ENCODE data around the gene ITGAV.

The ITGAV gene

DNA sequence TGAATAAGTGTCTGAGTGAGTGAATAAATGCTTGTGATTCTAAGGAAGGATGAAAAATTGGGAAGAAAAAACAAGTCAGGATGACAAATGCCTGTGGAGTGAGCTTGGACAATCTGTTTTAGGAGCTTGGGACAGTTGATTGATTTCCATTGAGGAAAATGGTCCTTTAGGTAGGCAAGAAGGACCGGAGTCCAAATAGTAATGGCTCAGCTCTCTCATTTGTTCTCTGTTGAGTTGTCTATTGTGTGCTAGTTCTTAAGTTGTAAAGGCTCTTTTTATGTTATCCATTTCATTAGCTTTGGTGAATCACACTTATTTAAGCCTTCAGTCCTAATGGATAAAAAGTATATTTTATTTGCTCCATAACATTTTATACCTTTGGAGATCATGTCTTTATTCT lies 135.9 kb downstream of the ITGAV start:
- no peak for TF ChIP-seq CTCF (IDR thresholded peaks at IDR 0.05)
- Histone ChIP-seq H3K27ac (no peak overlapping the region), H3K9me3 (no peaks in the 10 kb centered on the region), H3K27me3 (no peaks in the 10 kb centered on the region), H3K36me3 (no peaks in the 10 kb centered on the region), H3K4me1 (ENCODE audit: control insufficient read depth in 1 of 2, insufficient read depth in 1 of 2, low read depth in 1 of 2, low read length in 1 of 2) (no peaks in the 10 kb centered on the region), H3K4me3 (ENCODE audit: low read depth in 1 of 2, low read length in 1 of 2) (no peak overlapping the region)

DNA sequence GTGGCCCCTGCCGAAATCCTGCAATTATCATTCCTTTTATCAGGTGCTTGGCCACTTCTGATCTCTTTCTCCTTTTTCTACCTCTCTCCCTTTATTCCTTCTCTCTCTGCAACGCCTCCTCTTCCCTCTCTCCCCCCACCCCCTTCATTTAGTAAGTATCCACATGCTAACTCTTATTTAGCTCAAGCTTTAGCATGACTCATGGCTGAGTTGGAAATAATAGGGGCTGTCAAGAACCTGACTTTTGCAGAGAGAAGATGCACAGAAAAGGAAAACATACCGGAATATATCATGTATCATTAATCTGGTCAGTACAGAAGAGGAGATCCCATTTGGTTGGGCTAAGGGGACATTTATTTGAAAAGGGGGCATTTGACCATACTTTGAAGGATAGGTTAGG lies 137.1 kb downstream of the ITGAV start:
- H3K4me1 ChIP-seq (ENCODE audit: control insufficient read depth in 1 of 2, insufficient read depth in 1 of 2, low read depth in 1 of 2, low read length in 1 of 2), result no peaks in the 10 kb centered on the region
- H3K9me3 ChIP-seq, result no peaks in the 10 kb centered on the region
- no peak overlapping the region for H3K27ac ChIP-seq
- TF ChIP-seq CTCF (IDR thresholded peaks at IDR 0.05), result no peak
- H3K4me3 ChIP-seq (ENCODE audit: low read depth in 1 of 2, low read length in 1 of 2), result no peak overlapping the region
- H3K36me3 ChIP-seq, result no peaks in the 10 kb centered on the region
- H3K27me3 ChIP-seq, result no peaks in the 10 kb centered on the region

DNA sequence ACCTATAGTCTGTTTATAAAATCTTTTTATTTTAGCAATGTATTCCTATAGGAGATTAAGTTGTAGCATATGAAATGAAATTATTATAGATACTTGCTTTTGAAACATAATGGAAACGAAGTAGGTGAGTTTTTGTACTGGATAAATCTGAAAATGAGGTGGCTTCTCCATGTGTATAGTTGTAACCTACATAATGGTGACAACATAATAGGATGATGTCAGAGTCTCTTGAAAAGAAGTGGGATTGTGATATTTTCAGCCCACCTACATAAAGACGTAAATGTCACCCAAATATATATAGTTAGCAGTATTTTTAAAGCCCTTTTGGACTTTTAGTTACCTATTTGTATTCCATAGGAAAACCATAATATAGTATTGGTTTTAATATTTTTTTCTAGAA lies 138.8 kb downstream of the ITGAV start:
- no peak for TF ChIP-seq CTCF (IDR thresholded peaks at IDR 0.05)
- no peak overlapping the region for H3K27ac ChIP-seq
- no peaks in the 10 kb centered on the region for H3K9me3 ChIP-seq
- H3K36me3 ChIP-seq, result no peaks in the 10 kb centered on the region
- H3K4me1 ChIP-seq (ENCODE audit: control insufficient read depth in 1 of 2, insufficient read depth in 1 of 2, low read depth in 1 of 2, low read length in 1 of 2), result no peaks in the 10 kb centered on the region
- H3K27me3 ChIP-seq, result no peaks in the 10 kb centered on the region
- no peak overlapping the region for H3K4me3 ChIP-seq (ENCODE audit: low read depth in 1 of 2, low read length in 1 of 2)

Data from neutrophil (primary cell).